HG03280 (cell line): ENCODE results near the gene LYPD4.
"Not testable (repeated sequence)": the region's sequence is repeated elsewhere in the genome, so short reads cannot be mapped to it uniquely, and the experiment has no call there.

Experiments used
- ATAC-seq: cut with Tn5 transposase; IDR thresholded peaks from one replicate; pipeline ENCODE4 v1.9.1; 2021; ENCODE audit warnings: mild to moderate bottlenecking, moderate library complexity; ENCODE audit not compliant: unreplicated experiment

Gene LYPD4

GRCh38 chr19:41875973-41876372, 31.5 kb upstream of the LYPD4 start:
- not testable (repeated sequence) for ATAC-seq

- no peak for ATAC-seq
Observed at GRCh38 chr19:41872775-41873647, 28.5 kb upstream of the LYPD4 start.

DNA sequence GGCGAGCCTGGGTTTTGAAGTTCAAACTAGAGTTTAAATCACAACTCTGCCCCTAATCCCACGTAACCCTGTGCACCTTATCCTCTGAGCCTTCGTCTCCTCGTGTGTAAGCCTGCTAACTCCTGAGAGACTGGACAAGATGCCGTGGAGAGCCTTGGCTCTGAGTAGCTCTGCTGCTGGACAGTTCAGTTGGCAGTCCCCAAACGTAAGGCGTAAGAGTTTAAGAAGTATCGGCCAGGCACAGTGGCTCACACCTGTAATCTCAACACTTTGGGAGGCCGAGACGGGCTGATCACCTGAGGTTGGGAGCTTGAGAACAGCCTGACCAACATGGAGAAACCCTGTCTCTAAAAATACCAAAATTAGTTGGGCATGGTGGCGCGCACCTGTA, 27.9 kb upstream of the LYPD4 start:
- ATAC-seq = no peak

- ATAC-seq = no peak
Observed at GRCh38 chr19:41871573-41872383, 27.3 kb upstream of the LYPD4 start.

DNA sequence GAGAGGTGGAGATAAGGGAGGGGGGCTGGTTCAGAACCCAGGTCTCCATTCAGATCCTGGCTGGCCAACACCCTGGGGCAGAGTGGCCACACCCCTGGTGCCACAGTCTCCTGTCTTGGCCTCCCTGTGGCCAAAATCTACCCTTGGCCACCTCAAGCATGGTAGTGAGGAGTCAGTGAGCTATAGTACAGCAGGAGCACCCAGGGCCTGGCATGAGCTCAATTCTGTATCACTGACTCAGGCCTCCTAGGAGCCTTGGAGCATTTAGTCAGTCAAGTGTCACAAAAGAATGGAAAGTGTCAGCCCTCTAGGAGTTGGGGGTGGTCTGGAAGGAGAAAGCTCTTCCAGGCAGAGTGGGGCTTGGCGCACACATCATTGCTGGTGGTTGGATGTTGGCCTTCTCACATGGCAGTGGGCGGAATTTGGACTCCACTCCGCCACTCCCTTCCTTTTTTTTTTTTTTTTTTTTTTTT, 26.0 kb upstream of the LYPD4 start:
- ATAC-seq = no peak

DNA sequence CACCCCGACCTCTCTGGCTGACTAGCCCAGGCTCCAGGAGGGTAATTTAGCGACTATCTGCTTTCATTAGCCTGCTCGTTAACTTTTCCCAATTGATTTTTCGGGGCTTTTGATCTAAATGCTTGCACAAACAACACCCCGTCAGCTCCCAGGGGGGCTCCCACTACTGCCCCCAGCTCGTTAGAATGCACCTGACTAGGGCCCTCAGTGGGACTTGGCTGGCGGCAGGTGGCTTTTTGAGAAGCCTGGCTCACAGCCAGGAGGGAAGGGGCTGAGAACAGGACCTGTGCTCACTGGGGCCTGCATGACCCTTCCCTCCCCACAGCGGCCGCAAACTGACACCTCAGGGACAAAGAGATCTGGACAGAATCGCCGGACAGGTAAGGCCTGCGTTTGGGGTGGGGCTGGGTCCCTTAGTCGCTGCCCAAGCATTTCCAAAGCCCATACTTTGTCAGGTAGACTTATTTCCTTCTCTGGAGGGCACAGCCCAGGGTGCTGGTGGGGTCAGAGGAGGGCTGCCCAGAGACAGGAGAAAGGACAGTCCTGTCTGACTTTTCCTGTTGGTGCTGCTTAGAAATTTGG, 25.0 kb upstream of the LYPD4 start:
- ATAC-seq = no peak

GRCh38 chr19:41868989-41869300, 24.5 kb upstream of the LYPD4 start:
- ATAC-seq = no peak

GRCh38 chr19:41868120-41868988, 23.9 kb upstream of the LYPD4 start:
- no peak for ATAC-seq

GRCh38 chr19:41866284-41866683, 21.8 kb upstream of the LYPD4 start:
- ATAC-seq = no peak

DNA sequence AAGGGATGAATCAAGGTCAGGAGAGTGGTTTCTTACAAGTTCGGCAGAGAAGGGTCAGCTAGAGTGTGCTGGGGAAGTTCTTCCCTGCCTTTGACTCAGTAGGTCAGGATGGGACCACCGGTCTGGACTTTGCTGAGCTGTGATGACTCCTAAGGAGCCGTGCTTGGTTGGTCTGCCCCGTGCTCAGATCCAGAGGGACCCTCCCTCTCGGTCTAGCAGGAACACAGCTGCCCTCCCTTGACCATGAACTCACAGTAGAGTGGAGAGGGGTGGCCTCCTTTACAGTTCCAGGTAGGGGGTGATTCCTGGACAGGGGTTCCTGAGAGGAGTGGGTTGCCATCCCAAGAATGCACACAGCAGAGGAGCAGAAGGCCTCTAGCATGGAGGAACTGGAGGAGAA, 19.9 kb upstream of the LYPD4 start:
- no peak for ATAC-seq

DNA sequence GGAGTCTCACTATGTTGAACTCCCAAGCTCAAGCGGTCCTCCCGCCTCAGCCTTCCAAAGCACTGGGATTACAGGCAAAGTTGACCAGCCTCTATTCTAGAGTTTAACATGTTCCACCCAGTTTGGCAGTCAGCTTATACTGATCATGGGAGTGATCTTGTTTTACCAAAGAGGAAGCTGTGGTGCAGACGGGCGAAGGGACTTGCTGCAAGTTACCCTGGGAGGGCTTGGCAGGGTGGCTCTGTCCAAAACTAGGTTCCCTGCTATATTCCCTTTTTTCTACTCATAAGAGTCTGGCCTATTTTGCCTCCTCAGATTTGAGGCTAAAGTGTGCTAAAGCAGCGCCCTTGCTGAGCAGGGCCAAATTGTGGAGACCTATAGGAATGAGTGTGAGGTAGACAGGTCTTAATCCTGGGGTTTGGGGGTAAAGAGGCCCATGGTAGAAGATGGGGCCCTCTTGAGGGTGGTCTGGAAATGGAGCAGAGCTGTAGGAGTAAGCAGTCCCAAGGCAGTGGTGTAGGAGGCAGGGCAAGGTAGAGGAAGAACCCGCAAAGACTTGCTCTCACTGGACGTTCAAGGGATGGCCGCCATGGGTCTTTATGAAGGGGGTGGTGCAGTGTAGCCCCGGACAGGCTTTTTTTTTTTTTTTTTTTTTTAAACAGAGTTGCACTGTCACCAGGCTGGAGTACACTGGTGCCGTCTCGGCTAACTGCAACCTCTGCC, 18.9 kb upstream of the LYPD4 start:
- no peak for ATAC-seq

DNA sequence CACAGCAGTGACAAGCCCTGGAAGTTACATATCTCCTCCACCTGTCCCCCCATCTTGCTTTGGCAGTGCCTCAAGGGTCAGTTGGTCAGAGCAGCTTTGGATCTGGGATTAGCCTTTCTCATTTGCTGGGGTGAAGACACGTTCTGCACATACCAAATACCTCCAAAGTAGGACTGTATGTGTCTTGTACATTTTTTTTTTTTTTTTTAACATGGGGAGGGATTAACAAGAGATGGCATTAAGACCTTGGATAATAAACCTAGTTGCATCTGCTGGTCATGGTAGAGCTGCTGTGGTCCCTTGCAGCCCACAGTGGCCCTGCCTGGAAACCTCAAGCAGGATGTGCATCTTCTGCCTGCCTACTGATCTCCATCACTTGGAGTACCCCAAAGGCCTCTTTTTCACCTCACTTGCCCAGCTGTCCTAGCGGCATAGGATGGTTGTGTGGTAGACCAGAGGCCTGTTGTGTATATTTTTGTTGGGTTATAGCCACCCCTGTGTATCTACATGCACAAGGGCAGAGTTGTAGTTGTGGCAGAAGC, 18.0 kb upstream of the LYPD4 start:
- ATAC-seq = no peak

DNA sequence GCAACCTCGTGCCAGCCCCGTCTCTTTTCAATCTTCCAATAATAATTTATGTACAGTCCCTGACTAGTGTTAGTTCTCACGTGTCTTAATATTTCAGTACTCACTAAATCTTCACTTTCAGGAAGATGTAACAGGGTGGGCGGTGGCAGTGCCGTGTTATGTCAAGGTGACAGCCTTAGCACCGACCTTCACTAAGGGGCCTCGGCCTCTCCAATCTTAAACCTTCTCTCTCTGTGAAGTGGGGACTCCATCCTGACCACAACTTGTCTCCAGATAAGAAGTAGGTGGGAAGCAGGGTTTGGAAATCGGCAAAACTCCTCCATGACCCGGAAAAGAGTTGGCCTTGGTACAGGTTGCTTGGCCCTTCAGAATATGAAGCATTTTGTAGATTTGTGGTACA, 17.4 kb upstream of the LYPD4 start:
- no peak for ATAC-seq

GRCh38 chr19:41861116-41861768, 16.8 kb upstream of the LYPD4 start:
- ATAC-seq = no peak

DNA sequence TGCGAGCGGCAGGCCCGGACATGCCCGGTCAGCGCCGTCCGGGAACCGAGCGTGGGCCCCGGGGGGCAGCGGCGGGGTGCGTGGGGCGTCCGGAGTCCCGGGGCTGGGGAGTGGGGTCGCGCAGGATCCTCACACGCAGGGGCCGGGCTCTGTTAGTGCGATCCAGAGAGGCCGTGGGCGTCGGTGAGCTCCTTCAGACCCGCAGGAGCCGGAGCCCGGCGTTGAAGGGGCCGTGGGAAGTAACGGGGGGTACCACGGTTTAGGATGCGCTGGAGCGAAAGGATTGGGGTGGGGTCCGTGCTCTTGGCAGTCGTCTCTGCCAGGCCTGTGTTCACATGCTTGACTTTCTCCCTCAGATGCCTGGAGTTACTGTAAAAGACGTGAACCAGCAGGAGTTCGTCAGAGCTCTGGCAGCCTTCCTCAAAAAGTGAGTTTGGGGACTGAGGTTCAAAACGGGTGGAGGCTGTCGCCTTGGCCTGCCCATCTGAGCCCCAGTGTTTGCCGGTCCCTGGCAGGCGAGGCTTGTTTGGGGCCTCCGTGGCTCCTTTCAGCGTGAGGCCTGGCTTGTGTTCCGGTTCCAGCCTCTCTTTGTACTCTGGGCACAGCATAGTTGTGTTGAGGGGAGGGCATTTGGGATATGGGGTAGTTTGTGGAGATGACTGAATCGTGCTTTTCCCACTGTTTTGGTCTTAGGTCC, 16.1 kb upstream of the LYPD4 start:
- no peak for ATAC-seq

GRCh38 chr19:41859618-41860418, 15.3 kb upstream of the LYPD4 start, which contains the start of gene RPS19:
TSS of gene RPS19 (plus strand) at chr19:41860255. CDS start at chr19:41860775, 520 bp downstream.
- peak; percentile 79 for ATAC-seq

GRCh38 chr19:41859213-41859617, 14.7 kb upstream of the LYPD4 start:
- no peak for ATAC-seq

- no peak for ATAC-seq
Observed at GRCh38 chr19:41853768-41854167, 9.3 kb upstream of the LYPD4 start.
